Spleen (tissue), 11 donors: ENCODE data around the gene ATP6V1C2. TPM values are rescaled to one million over a fixed set of nuclear protein-coding genes. Genes with fewer than 3 reads are reported as not detected.
A peak's percentile ranks its signal among the peaks of the same experiment; 100 is the strongest.

Source experiments
- DNase-seq: peaks from one replicate; pipeline ENCODE4 v3.0.0-alpha.2; 2020
- H3K27ac ChIP-seq, 8 donors: fragments of 200-600 bp; sonication (generic) in 7 of 8; 1 replicate in 4 of 8; 2 replicates in 4 of 8; pipeline versions ENCODE4 v1.5.0 to v1.8.0; 2016 to 2021; ENCODE audit warnings: inconsistent platforms in 4 of 8, mild to moderate bottlenecking in 4 of 8, moderate library complexity in 1 of 8
- H3K27me3 ChIP-seq, 7 donors: fragments of 200-600 bp; sonication (generic) in 6 of 7; replicated peaks in 1 of 7; 1 replicate in 4 of 7; 2 replicates in 3 of 7; pipeline versions ENCODE4 v1.5.0 to v1.8.0; 2016 to 2021; ENCODE audit warnings: inconsistent platforms in 3 of 7, mild to moderate bottlenecking in 1 of 7
- H3K36me3 ChIP-seq, 6 donors: fragments of 200-600 bp; sonication (generic) in 5 of 6; 1 replicate in 4 of 6; 2 replicates in 2 of 6; pipeline versions ENCODE4 v1.5.0 to v1.8.0; 2016 to 2021; ENCODE audit warnings: inconsistent platforms in 2 of 6
- H3K4me1 ChIP-seq, 6 donors: fragments of 200-600 bp; sonication (generic) in 5 of 6; 1 replicate in 3 of 6; 2 replicates in 3 of 6; pipeline versions ENCODE4 v1.5.0 to v1.8.0; 2016 to 2021; ENCODE audit warnings: inconsistent platforms in 3 of 6
- H3K4me3 ChIP-seq, 8 donors: fragments of 200-600 bp; sonication (generic) in 7 of 8; 1 replicate in 4 of 8; 2 replicates in 4 of 8; pipeline versions ENCODE4 v1.5.0 to v1.8.0; 2016 to 2021; ENCODE audit warnings: inconsistent platforms in 4 of 8, mild to moderate bottlenecking in 4 of 8, moderate library complexity in 2 of 8
- H3K9me3 ChIP-seq, 8 donors: fragments of 200-600 bp; sonication (generic) in 7 of 8; 1 replicate in 4 of 8; 2 replicates in 4 of 8; pipeline versions ENCODE4 v1.5.0 to v1.8.0; 2016 to 2021; ENCODE audit warnings: inconsistent platforms in 4 of 8
- POLR2A ChIP-seq, 3 donors: fragments of 450-650 bp; IDR thresholded peaks; one replicate each; pipeline ENCODE4 v1.5.1; 2017; ENCODE audit warnings: antibody characterized with exemption in 3 of 3, mild to moderate bottlenecking in 1 of 3
- POLR2AphosphoS5 ChIP-seq, 3 donors: sonication (generic); formaldehyde crosslinking; IDR thresholded peaks; one replicate each; pipeline ENCODE4 v1.5.1; 2017; ENCODE audit warnings: antibody characterized with exemption in 3 of 3
- WGBS, 5 donors: extraction: QIAGEN DNeasy Blood & Tissue Kit in 3 of 5; methylation state at CpG; one replicate each; pipeline versions ENCODE4 v1.1.5 to v1.1.7; 2013 to 2018; 5-methylcytosine and 5-hydroxymethylcytosine counted together
- intact Hi-C: fragments of 100-400 bp; cut with DNase I; formaldehyde crosslinking; loops from one replicate; pipeline ENCODE4 v1.15.0; 2023; ENCODE audit warnings: low total_unique reads
- polyA plus RNA-seq, 3 donors: library from polyadenylated mRNA; stranded (reverse); fragments of 200-250 nt; gene quantifications; one replicate each; pipeline ENCODE4 v1.2.1, GENCODE V29; 2013
- total RNA-seq, 7 donors: library from RNA; depleted of rRNA in 3 of 7; stranded (reverse); fragments of >200 nt in 3 of 7; fragmentation: NEBNext Ultra II Directional in 4 of 7; extraction: Animal tissue kit (Norgen Biotek cat#: 25700) in 4 of 7; gene quantifications; one replicate each; pipeline versions ENCODE4 v1.1.0 to v1.2.1, GENCODE V29; 2016 to 2021
- TF ChIP-seq, protein P1 (sequence below), 11 experiments: fragments of 200-600 bp in 7 of 11; fragments of 450-650 bp in 4 of 11; sonication (generic) in 4 of 11; IDR thresholded peaks in 8 of 11; conservative IDR thresholded peaks in 3 of 11; 1 replicate in 7 of 11; 2 replicates in 4 of 11; pipeline versions ENCODE4 v1.4.0 to v1.8.0; 2016 to 2021; ENCODE audit warnings: antibody characterized with exemption in 11 of 11, inconsistent platforms in 4 of 11, mild to moderate bottlenecking in 1 of 11
- donor health status: healthy with polysubstance abuse.
- donor health status: DM: no; HTN: no; CAD: no; lungs with moderate emphysema.
- donor health status: DM: no; HTN: no; CAD: no.
- donor health status: Bipolar disorder and iron deficiency.
- donor health status: healthy.
- donor health status: DM: no; HTN: no; CAD: no.
- donor health status: DM: yes; HTN: yes; CAD: no.

Gene ATP6V1C2
- total and polyA plus RNA-seq, 10 donors, result 0.23 to 9.2 (median 0.54) TPM; not detected in 3

DNA sequence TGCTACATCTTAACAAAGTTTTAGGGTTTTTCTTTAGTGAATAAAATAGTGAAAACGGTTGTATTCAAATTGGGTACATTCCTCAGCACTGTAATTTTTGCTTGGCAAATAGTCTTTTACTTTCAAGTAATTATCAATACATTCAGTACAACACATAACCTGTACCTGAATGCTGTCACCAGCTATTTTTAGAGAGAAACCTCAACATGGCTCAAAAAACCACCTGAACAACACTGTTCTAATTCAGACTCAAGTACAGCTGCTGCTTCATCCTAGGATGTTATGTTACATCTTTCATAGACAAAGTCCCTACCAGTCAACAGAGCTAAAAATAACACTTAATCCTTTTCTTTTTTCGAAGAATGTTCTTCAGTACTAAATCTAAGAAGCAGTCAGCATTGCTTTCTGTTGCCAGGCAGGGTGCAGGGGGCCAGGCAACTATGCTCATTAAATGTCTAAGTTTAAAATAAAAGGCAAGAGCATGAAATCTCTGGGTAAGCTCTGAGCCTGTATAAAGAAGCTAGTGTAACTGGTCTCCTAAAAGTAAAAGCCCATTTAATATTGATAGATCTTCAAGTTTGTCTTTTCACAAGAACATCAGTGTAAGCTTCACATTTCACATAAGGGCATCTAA lies 70.7 kb downstream of the ATP6V1C2 start:
- Histone ChIP-seq H3K4me1 (peaks cover 0 to 34% (median 20%) of the 10 kb centered on the region in 6 donors), H3K4me3 (no peak overlapping the region), H3K27me3 (no peaks in the 10 kb centered on the region), H3K9me3 (no peaks in the 10 kb centered on the region), H3K27ac (peak overlapping the region in 5 of 8 donors; percentile 5 to 77 (median 67)), H3K36me3 (peaks cover 0 to 100% (median 92%) of the 10 kb centered on the region in 6 donors)
- TF ChIP-seq, protein P1, sequence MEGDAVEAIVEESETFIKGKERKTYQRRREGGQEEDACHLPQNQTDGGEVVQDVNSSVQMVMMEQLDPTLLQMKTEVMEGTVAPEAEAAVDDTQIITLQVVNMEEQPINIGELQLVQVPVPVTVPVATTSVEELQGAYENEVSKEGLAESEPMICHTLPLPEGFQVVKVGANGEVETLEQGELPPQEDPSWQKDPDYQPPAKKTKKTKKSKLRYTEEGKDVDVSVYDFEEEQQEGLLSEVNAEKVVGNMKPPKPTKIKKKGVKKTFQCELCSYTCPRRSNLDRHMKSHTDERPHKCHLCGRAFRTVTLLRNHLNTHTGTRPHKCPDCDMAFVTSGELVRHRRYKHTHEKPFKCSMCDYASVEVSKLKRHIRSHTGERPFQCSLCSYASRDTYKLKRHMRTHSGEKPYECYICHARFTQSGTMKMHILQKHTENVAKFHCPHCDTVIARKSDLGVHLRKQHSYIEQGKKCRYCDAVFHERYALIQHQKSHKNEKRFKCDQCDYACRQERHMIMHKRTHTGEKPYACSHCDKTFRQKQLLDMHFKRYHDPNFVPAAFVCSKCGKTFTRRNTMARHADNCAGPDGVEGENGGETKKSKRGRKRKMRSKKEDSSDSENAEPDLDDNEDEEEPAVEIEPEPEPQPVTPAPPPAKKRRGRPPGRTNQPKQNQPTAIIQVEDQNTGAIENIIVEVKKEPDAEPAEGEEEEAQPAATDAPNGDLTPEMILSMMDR (IDR thresholded peaks at IDR 0.05 in 8 of 11, conservative IDR thresholded peaks at IDR 0.05 in 3 of 11), result no peak
- no peak for TF ChIP-seq POLR2A (IDR thresholded peaks at IDR 0.05)
- TF ChIP-seq POLR2AphosphoS5 (IDR thresholded peaks at IDR 0.05), result no peak
- intact Hi-C loops, result no loop called here
- WGBS, 5 donors, result 57 to 87% (median 72%) methylated on average over 2 of the region's 2 CpGs
- no peak for DNase-seq

DNA sequence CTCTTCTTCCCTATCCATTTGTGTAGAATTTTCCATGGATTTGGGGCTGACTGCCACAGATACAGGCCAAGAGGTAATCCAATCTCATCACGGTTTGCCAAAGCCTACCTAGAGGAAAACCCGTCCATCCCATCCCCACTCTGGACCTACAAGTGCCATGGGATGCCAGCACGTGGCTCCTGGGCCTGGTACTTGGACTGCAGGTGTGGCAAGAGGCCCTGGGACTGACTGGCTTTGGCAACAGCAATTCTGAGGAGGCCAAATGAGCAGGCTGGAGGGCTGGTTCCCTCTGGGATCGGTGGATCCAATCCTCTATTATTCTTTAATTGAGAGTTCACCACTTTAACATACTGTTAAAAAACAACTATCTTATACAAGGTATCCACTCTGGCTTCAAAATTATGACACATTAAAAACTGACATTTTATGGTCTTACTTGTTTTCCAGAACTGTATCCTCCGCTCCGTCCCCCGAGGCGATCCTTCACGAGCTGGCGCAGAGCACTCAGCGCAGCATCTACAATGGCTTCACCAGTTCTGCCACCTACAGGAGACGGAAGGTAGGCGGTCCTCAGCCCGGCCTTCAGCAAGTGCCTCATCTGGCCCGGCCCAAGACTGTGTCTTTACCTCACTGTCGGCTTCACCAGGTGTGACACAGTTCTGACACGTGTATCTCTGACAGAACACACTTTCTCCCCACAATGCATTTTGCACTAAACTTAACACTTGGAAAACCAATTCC lies 71.4 kb downstream of the ATP6V1C2 start:
- Histone ChIP-seq H3K4me3 (no peak overlapping the region), H3K27ac (peak overlapping the region in 4 of 8 donors; percentile 62 to 77 (median 68)), H3K9me3 (no peaks in the 10 kb centered on the region), H3K4me1 (peaks cover 0 to 34% (median 20%) of the 10 kb centered on the region in 6 donors), H3K36me3 (peaks cover 0 to 100% (median 89%) of the 10 kb centered on the region in 6 donors), H3K27me3 (no peaks in the 10 kb centered on the region)
- TF ChIP-seq, protein P1 (IDR thresholded peaks at IDR 0.05 in 8 of 11, conservative IDR thresholded peaks at IDR 0.05 in 3 of 11), result no peak
- TF ChIP-seq POLR2A (IDR thresholded peaks at IDR 0.05) (no peak), POLR2AphosphoS5 (IDR thresholded peaks at IDR 0.05) (no peak)
- DNase-seq, result peak; percentile 64
- intact Hi-C loops, result no loop called here
- WGBS, 5 donors, result 92 to 97% (median 92%) methylated on average over 17 of the region's 17 CpGs

DNA sequence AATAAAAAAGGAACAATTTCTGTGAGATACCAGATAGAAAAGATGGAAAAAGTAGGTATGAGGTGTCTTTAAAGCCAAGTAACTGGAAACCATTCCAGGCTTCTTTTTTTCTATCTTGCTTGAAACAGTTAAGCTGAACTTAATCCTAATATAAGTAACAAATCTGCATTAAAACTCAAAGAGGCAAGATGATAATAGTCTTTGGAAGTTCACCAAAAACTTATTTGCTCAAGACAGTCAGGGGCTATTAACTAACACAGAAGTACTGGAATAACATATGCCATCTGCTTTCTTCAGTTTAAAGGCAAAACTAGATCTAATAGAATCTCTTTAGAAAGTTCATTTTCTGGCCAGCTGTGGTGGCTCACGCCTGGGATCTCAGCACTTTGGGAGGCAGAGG lies 72.4 kb downstream of the ATP6V1C2 start:
- Histone ChIP-seq H3K4me1 (peaks cover 0 to 34% (median 20%) of the 10 kb centered on the region in 6 donors), H3K27me3 (no peaks in the 10 kb centered on the region), H3K27ac (peak overlapping the region in 1 of 8 donors; percentile 25), H3K9me3 (no peaks in the 10 kb centered on the region), H3K36me3 (peaks cover 0 to 100% (median 80%) of the 10 kb centered on the region in 6 donors), H3K4me3 (no peak overlapping the region)
- intact Hi-C loops, result no loop called here
- no peak for TF ChIP-seq POLR2AphosphoS5 (IDR thresholded peaks at IDR 0.05)
- TF ChIP-seq POLR2A (IDR thresholded peaks at IDR 0.05), result no peak
- TF ChIP-seq, protein P1 (IDR thresholded peaks at IDR 0.05 in 8 of 11, conservative IDR thresholded peaks at IDR 0.05 in 3 of 11), result no peak
- WGBS, 5 donors, result 73 to 89% (median 82%) methylated on average over 1 of the region's 1 CpG
- DNase-seq, result no peak

DNA sequence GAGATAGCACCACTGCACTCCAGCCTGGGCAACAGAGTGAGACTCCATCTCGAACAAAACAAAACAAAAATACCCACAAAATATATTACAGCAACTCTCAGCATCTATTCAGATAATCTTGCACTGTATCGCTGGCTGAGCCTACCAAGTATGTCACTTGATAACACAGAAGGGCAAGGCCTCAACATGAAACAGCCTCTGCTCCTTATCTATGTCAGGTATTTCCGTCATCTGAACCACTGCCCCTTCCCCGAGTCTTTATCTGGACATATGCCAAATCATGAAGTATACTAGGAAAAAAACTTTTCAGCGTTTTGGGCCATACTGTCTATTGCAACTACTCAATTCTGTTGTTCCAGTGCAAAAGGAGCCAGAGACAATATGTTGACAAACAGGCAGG lies 73.4 kb downstream of the ATP6V1C2 start:
- Histone ChIP-seq H3K27ac (no peak overlapping the region), H3K4me3 (no peak overlapping the region), H3K4me1 (peaks cover 0 to 34% (median 20%) of the 10 kb centered on the region in 6 donors), H3K9me3 (no peaks in the 10 kb centered on the region), H3K36me3 (peaks cover 0 to 100% (median 73%) of the 10 kb centered on the region in 6 donors), H3K27me3 (no peaks in the 10 kb centered on the region)
- intact Hi-C loops, result no loop called here
- WGBS, 5 donors, result 66 to 80% (median 78%) methylated on average over 5 of the region's 5 CpGs
- TF ChIP-seq, protein P1 (IDR thresholded peaks at IDR 0.05 in 8 of 11, conservative IDR thresholded peaks at IDR 0.05 in 3 of 11), result no peak
- TF ChIP-seq POLR2AphosphoS5 (IDR thresholded peaks at IDR 0.05) (no peak), POLR2A (IDR thresholded peaks at IDR 0.05) (no peak)
- no peak for DNase-seq
